ENCODE data around the gene SRPRA.
"Not testable (repeated sequence)": the region's sequence is repeated elsewhere in the genome, so short reads cannot be mapped to it uniquely, and the experiment has no call there.

The SRPRA gene

DNA sequence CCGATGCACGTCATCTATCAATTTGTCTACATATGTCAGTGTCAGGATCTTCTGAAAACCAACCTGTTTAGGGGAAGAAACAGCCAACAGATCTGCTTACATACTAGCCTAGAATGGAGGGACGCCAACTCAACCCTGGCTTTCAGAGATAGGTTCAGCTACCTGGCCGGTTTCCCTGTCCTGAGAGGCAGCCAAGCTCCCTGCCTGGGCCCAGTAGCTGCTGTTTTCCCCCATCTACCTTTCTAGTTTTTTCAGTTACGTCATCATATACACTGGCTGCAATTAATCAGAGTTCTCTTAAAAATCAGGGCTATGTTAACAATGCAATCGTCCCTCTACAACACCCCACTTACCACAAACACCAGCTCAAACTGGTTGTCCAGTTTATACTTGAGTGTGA is 1.0 kb downstream of the SRPRA start:
- no peak for DNase-seq (ENCODE audit: insufficient read length, low spot score)
- FAIRE-seq, result peak; percentile 55
- no peak for TF ChIP-seq POLR2AphosphoS5 (IDR thresholded peaks at IDR 0.05; ENCODE audit: low read depth, low read length)
- no peak for TF ChIP-seq PAX5 (IDR thresholded peaks at IDR 0.05; ENCODE audit: insufficient read depth, low read length, severe bottlenecking)
- TF ChIP-seq SPI1 (IDR thresholded peaks at IDR 0.05; ENCODE audit: low read depth, low read length), result no peak
- TF ChIP-seq POLR2A (IDR thresholded peaks at IDR 0.05; ENCODE audit: low read depth, low read length), result 0 out of 2 replicates have a peak, but pooled peaks have one; percentile 36

DNA sequence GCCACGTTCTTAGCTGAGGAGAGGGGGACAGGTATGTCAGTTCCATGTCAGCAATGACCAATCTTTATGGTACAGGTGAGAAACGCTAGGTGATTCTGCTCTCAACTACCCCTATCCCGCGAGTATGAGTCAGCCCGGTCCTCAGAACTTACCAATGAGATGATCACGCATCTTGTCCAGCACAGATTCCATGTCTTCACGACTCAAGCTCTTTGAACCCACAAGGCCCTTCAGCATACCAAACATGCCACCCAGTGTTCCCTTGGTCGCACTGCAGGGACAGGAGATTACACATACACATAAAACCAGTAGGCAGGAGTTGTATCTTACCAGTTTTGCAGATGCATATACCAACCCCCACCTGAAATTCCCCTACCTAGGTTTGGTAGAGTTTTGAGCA is 2.9 kb downstream of the SRPRA start:
- DNase-seq (ENCODE audit: insufficient read length, low spot score) (no peak), FAIRE-seq (peak; percentile 50)
- TF ChIP-seq SPI1 (IDR thresholded peaks at IDR 0.05; ENCODE audit: low read depth, low read length), result no peak
- no peak for TF ChIP-seq PAX5 (IDR thresholded peaks at IDR 0.05; ENCODE audit: insufficient read depth, low read length, severe bottlenecking)
- 0 out of 2 replicates have a peak, but pooled peaks have one; percentile 17 for TF ChIP-seq POLR2A (IDR thresholded peaks at IDR 0.05; ENCODE audit: low read depth, low read length)

DNA sequence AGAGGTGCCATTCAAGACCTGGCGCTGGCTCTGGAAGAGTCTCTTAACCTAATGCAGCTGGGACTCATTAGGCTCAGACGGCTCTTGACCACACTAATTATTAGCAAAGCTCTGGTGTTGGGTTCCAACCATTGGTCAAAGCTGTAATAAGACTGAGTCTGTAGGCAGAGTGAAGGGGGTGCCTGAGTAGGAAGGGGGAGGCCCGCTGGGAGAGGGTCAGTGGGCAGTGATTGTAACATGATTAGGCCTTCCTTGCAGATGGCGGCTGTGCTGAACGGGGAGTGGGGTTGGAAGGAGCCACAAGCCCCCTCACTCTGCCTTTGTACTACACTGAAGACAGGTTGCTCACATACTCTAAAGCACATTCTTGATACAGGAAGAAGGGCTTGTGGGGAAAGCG is 5.2 kb downstream of the SRPRA start:
- FAIRE-seq, result no peak
- TF ChIP-seq POU2F2 (IDR thresholded peaks at IDR 0.05; ENCODE audit: low read depth, low read length) (no peak), POLR2A (IDR thresholded peaks at IDR 0.05; ENCODE audit: low read depth, low read length) (no peak), POLR2AphosphoS5 (IDR thresholded peaks at IDR 0.05; ENCODE audit: low read depth, low read length) (no peak; the same call in 1 of the 2 replicates), SPI1 (IDR thresholded peaks at IDR 0.05; ENCODE audit: low read depth, low read length) (no peak), PAX5 (IDR thresholded peaks at IDR 0.05; ENCODE audit: insufficient read depth, low read length, severe bottlenecking) (no peak), TAF1 (IDR thresholded peaks at IDR 0.05; ENCODE audit: low read depth, low read length) (no peak)
- no peak for DNase-seq (ENCODE audit: insufficient read length, low spot score)

DNA sequence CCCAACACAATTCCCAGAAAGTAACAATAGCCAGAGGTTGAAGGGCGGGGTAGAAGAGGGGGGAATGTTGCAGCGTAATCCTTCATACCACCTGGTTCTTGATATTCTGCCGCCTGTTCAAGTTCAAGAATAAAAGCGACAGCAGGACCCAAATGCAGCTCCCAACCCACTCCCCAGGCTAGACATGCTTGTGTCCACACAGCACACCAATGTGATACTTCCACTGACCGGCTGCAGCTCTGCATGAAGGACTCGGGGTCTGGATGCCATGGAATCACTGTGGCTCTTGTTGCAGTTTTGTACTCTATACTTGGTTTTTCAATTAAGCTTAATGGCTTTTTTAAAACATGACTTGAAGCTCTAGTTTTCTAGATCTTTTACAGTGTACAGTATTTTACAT is 6.5 kb downstream of the SRPRA start:
- FAIRE-seq (no peak), DNase-seq (ENCODE audit: insufficient read length, low spot score) (no peak)
- TF ChIP-seq POU2F2 (IDR thresholded peaks at IDR 0.05; ENCODE audit: low read depth, low read length) (no peak), POLR2AphosphoS5 (IDR thresholded peaks at IDR 0.05; ENCODE audit: low read depth, low read length) (peak; percentile 81), POLR2A (IDR thresholded peaks at IDR 0.05; ENCODE audit: low read depth, low read length) (peak; percentile 55; the same call in 1 of the 2 replicates), TAF1 (IDR thresholded peaks at IDR 0.05; ENCODE audit: low read depth, low read length) (no peak), SPI1 (IDR thresholded peaks at IDR 0.05; ENCODE audit: low read depth, low read length) (no peak), PAX5 (IDR thresholded peaks at IDR 0.05; ENCODE audit: insufficient read depth, low read length, severe bottlenecking) (no peak)

DNA sequence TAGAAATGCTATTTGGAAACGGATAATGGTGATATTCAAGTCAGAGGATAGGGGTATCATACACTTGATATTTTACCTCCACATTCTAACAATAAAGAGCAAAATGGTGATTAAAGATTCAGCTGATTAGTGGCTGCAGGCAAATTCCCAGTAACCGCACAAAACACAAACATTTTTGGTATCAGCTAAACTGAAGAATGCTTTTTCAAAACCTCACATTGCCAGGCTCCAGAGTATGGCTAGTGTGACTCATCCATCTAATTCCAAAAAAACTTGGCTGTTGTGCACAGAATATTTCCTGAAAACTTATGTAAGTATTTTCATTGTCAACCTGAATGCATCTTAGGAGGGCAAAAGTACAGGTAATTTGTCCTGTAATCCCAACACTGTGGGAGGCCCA is 10.9 kb downstream of the SRPRA start:
- no peak for TF ChIP-seq POLR2AphosphoS5 (IDR thresholded peaks at IDR 0.05; ENCODE audit: low read depth, low read length)
- no peak for TF ChIP-seq POU2F2 (IDR thresholded peaks at IDR 0.05; ENCODE audit: low read depth, low read length)
- TF ChIP-seq PAX5 (IDR thresholded peaks at IDR 0.05; ENCODE audit: insufficient read depth, low read length, severe bottlenecking), result no peak
- TF ChIP-seq SPI1 (IDR thresholded peaks at IDR 0.05; ENCODE audit: low read depth, low read length), result no peak
- no peak for TF ChIP-seq POLR2A (IDR thresholded peaks at IDR 0.05; ENCODE audit: low read depth, low read length)
- no peak for TF ChIP-seq TAF1 (IDR thresholded peaks at IDR 0.05; ENCODE audit: low read depth, low read length)
- no peak for DNase-seq (ENCODE audit: insufficient read length, low spot score)
- no peak for FAIRE-seq

DNA sequence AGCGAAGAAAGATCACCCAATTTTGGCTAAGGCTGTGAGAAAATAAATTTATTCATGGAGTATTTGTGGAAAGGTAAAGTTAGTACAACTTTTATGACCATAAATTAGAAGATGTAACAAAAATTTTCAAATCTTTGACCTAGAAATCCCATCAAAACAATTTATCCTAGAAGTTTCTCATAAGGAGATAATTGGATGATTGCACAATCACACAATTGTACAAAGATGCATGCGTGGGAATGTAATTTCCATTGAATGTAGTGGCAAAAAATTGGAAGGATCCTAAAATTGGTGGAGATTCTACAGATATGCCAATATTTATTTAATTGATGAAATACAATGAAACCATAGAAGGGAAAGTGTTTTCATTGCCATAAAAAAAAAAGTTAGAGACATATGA is 11.6 kb downstream of the SRPRA start:
- DNase-seq (ENCODE audit: insufficient read length, low spot score), result no peak
- TF ChIP-seq POLR2AphosphoS5 (IDR thresholded peaks at IDR 0.05; ENCODE audit: low read depth, low read length) (no peak), TAF1 (IDR thresholded peaks at IDR 0.05; ENCODE audit: low read depth, low read length) (no peak), POU2F2 (IDR thresholded peaks at IDR 0.05; ENCODE audit: low read depth, low read length) (no peak), POLR2A (IDR thresholded peaks at IDR 0.05; ENCODE audit: low read depth, low read length) (no peak), PAX5 (IDR thresholded peaks at IDR 0.05; ENCODE audit: insufficient read depth, low read length, severe bottlenecking) (no peak), SPI1 (IDR thresholded peaks at IDR 0.05; ENCODE audit: low read depth, low read length) (no peak)
- FAIRE-seq, result no peak

DNA sequence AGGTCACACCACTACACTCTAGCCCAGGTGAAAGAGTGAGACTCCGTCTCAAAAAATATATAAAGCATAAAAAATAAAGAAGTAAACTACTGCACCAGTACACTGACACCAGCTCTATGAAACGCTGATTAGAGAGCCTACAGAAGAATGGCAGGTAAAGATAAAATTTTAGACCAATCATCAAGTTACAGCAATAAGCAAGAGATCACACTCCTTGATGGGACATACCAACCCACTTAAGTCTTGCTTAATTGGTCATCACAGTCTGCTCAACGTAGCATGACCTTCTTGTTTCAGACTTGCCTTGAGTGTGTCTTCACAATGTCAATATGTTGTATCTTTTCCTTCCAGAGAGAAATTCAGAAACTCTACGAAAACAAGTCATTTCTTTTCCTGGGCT is 12.5 kb downstream of the SRPRA start:
- FAIRE-seq (no peak), DNase-seq (ENCODE audit: insufficient read length, low spot score) (no peak)
- TF ChIP-seq PAX5 (IDR thresholded peaks at IDR 0.05; ENCODE audit: insufficient read depth, low read length, severe bottlenecking), result no peak
- no peak for TF ChIP-seq POLR2A (IDR thresholded peaks at IDR 0.05; ENCODE audit: low read depth, low read length)
- no peak for TF ChIP-seq POU2F2 (IDR thresholded peaks at IDR 0.05; ENCODE audit: low read depth, low read length)
- no peak for TF ChIP-seq TAF1 (IDR thresholded peaks at IDR 0.05; ENCODE audit: low read depth, low read length)
- no peak for TF ChIP-seq POLR2AphosphoS5 (IDR thresholded peaks at IDR 0.05; ENCODE audit: low read depth, low read length)
- no peak for TF ChIP-seq SPI1 (IDR thresholded peaks at IDR 0.05; ENCODE audit: low read depth, low read length)

DNA sequence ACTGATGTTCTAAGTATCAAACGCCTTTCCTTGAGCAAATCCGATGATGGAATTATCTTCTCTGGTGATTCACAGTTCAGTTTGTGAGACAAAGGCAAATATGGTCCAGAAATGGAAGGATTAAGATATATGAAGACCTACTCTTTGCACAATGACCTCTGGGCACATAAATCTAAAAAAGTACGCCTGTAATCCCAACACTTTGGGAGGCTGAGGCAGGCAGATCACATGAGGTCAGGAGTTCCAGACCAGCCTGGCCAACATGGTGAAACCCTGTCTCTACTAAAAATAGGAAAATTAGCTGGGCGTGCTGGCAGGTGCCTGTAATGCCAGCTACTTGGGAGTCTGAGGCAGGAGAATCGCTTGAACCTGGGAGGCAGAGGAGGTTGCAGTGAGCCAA is 13.2 kb downstream of the SRPRA start:
- FAIRE-seq; DNase-seq (ENCODE audit: insufficient read length, low spot score): not testable (repeated sequence)

DNA sequence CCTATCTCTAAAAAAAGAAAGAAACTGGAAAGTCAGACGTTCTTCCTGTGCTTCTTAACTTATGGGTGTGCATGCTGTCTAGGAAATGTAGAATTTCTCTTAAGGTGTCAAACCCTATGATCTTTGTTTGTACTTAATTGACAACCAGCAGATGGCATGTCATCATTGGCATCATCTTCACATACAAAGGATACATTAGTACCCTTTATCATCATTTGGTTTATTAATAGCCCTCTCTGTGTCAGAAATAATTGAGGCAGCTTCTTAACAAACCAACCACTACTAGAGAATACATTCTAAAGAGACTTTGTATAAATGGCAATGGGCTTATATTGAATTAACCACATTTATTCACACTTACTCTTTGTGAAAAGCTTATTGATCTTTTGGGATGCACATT is 13.9 kb downstream of the SRPRA start:
- DNase-seq (ENCODE audit: insufficient read length, low spot score), result no peak
- FAIRE-seq, result no peak
- TF ChIP-seq TAF1 (IDR thresholded peaks at IDR 0.05; ENCODE audit: low read depth, low read length) (no peak), POLR2A (IDR thresholded peaks at IDR 0.05; ENCODE audit: low read depth, low read length) (no peak), PAX5 (IDR thresholded peaks at IDR 0.05; ENCODE audit: insufficient read depth, low read length, severe bottlenecking) (no peak), POLR2AphosphoS5 (IDR thresholded peaks at IDR 0.05; ENCODE audit: low read depth, low read length) (no peak), POU2F2 (IDR thresholded peaks at IDR 0.05; ENCODE audit: low read depth, low read length) (no peak), SPI1 (IDR thresholded peaks at IDR 0.05; ENCODE audit: low read depth, low read length) (no peak)

DNA sequence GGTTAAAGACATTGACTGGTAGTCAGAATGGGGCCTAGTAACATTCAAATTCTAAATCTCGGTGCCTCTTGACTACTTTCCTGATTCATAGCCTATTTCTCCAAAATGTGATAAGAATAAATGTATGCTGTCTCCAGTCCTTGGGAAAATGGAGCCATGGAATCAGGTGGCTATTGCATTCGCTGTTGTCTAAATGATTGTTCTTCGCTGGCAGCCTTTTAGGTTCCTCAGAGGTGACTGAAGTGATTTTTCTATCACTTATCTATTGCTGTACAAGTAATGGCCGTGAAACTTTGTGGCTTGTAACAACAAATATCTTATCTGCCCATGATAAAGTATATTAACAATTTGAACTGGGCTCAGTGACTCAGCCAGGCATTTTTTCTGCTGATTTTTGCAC is 15.4 kb downstream of the SRPRA start:
- FAIRE-seq (no peak), DNase-seq (ENCODE audit: insufficient read length, low spot score) (no peak)
- no peak for TF ChIP-seq POU2F2 (IDR thresholded peaks at IDR 0.05; ENCODE audit: low read depth, low read length)
- TF ChIP-seq PAX5 (IDR thresholded peaks at IDR 0.05; ENCODE audit: insufficient read depth, low read length, severe bottlenecking), result no peak
- no peak for TF ChIP-seq TAF1 (IDR thresholded peaks at IDR 0.05; ENCODE audit: low read depth, low read length)
- no peak for TF ChIP-seq SPI1 (IDR thresholded peaks at IDR 0.05; ENCODE audit: low read depth, low read length)
- no peak for TF ChIP-seq POLR2AphosphoS5 (IDR thresholded peaks at IDR 0.05; ENCODE audit: low read depth, low read length)
- TF ChIP-seq POLR2A (IDR thresholded peaks at IDR 0.05; ENCODE audit: low read depth, low read length), result no peak
